GM21515 (cell line): ENCODE measurements around the gene STX16.

Source experiments
- ATAC-seq: cut with Tn5 transposase; IDR thresholded peaks from one replicate; pipeline ENCODE4 v1.9.1; 2021; ENCODE audit not compliant: unreplicated experiment

STX16 gene

DNA sequence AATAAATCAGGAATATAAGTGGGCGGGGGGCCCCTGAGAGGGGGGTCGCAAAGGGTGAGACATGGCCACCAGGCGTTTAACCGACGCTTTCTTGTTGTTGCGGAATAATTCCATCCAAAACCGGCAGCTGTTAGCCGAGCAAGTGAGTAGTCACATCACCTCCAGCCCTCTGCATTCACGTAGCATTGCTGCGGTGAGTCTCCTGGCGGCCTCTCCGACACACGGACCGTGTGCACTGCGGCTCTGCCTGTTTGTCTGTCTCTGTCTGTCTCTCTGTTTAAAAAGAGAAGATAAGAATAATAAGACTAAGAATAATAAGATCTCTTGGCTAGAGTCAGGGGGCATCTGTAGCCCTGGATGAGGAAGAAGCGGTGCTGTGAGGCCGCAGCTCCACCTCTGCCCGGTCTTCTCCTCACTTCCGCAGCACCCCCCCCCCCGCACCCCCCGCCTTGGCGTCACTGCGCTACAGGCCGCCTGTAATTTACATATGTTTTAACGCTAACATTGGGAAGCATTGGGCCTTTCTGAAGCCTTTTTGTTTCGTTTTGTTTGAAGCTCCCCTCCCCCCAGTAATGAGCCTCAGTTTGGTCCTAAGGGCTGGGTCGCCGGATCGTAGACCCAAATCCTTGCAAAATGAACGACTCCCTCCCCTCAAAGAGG is 993 bp downstream of the STX16 start:
- peak; percentile 45 for ATAC-seq

DNA sequence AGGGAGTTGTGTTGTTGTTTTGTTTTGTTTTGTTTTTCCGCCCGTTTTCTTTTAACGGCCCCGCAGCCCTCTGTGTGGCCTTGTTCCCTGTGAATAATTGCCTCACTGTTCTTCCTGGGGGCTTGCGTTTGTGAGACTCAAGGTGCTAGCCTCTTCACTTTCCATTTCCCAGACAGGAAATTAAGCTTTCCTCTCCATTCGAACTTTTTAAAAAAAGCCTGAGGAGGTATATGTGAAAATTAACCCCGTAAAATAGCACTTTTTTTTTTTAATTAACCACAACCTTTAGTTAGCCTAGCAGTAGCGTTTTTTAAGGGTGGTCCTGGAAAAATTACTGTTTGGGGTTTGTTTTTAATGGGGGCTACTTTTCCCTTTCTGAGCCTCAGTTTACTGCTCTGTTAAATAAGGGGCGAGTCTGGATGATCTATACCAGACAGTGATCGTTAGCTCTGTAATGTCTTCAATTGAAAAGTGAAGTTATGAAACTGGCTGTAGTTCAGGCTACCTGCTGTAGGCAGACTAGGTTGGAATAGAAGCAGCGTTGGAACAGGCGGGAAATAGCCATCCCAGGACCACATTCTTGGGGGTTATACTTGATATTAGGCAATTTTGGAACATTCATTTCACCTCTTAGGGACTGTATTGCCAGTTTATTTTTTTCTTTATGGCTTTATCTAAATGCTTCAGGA is 1.7 kb downstream of the STX16 start:
- ATAC-seq: peak; percentile 13

DNA sequence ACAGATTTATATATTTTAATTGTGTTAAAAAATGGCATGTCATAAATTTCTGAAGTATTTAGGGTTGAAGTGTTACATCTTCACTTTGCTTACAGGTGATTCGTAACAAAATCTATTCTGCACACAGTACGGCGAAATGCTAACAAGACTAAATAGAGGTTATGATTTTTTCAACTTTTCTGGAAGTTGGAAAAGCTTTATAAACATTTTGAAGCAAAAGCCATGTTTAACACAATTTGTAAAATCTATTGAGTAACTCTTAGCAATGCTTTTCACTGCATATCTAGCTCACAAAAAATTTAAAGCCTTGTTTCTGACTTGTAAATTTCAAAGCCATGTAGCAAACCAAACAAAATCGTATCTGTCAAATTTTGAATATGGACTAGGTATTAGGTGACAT is 3.3 kb downstream of the STX16 start:
- ATAC-seq: no peak

DNA sequence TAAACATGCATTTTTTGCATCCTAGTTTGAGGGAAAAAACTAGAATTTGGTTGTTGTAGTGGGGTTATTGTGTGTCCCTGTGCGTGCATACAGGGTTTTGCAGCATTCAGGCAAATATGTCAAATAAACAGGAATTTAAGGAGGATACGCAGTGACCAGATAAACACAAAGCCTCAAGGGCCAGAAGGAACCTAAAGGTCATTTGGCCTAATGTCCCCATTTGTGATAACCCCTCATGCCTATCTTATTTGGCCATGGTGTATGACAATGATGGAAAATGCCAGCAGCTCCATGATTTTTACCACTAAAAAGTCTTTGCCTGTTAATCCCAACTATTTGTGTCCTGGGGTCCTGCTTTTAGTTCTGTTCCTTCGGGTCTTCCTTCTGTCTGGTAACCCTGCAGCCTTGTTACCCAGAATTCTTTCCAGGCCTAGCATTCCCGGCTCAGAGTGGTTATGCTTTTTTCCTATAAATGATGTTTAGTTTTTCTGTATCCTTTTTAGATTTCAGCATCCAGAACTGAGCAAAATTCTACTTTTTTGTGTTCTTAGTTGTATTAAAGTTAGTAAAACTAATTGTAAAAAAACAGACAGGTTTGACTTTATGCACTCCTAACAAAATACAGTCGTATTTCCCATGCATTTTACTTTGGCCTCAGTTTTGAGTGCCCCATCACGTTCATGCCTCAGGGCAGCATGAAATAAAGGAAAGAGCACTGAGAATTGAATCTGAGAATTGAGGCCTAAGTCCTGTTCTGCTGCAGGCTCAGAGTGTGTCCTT is 4.4 kb downstream of the STX16 start:
- ATAC-seq: no peak

DNA sequence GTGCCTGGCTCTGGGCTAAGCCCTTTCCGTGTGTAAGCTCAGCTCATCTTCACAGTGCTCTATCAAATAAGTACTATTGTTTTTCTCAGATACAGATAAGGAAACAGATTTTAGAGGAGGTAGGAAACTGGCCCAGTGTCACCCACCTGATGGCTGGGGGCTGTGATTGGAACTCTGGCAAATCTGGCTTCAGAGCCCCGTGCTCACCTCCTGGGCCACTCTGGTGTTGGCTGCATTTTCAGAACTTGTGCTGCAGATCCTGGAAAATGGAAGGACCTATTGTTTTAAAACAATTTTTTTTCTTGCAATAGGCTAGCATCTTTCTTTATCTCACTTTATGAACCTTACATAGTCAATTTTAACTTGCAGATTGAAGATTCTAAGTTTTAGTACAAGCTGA is 5.7 kb downstream of the STX16 start:
- no peak for ATAC-seq

DNA sequence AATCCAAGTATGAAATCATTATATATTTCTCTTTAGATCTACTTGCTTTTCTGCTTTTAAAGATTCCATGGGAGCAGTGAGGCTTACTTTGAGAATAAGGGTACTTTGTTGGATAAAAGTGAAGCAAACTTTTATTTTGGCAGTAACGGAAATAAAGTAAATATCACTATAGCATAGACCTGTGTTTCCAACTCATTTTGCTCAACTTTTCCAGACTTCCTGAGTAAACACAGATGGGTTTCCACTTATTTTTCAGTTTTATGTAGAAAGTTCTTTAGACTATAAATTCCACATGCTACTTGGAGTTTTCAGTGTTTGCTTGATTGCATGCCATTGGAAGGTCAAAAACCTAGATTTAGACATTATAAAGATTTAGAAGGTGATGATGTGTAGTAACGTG is 6.2 kb downstream of the STX16 start:
- no peak for ATAC-seq

DNA sequence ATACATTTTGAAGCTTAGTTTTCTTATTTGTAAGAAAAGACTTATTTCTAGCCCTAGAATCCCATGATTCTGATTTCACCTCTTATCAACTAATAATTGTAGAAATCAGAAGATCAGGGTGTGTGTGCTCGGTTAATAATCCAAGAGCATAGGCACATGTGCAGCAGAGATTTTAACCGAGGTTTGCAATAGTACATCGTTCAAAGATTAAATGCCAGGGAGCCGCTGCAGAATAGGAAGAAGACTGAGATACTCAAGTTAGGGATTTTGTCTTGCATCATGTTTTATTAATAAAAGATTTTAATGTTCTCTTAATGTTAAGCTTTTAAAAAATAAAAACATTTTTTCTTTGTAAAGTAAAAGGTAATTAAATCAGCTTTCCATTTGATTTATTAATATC is 6.9 kb downstream of the STX16 start:
- no peak for ATAC-seq

DNA sequence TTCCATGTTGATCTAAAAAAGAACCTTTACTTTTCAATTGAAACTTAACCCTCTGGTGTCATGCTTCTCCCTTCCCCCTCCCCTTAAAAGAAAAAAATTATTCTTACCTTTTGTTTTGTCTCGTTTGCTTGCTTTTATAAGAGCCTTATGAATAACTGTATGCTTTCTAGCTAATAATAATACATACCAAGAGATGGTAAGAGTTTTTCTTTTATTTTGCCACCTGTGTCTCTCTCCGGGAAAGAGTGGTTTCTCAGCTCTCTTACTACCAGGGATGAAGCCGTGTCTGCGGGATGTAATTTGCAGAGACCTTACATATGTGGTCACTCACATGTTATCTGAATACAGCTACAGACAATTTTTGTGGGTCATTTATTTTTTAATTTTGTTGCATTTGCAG is 7.7 kb downstream of the STX16 start:
- no peak for ATAC-seq

DNA sequence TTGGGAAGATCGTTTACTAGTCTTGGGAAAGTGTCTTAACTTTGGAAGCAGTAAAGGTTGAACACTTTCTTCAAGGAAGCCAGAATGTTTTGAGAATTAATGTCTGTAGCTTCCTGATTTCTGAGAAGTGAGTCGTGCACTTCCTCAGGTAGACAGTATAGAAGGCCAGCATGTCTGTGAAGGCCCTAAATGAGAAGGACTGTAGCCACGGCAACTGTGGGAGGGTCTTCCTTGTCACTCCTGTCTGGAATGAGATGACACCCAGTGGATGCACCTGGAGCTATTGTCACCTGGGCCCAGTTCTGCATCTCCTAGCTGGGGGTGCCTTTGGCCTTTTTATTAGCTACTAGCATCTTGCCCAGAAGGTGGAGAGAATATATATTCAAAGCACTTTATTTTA is 8.8 kb downstream of the STX16 start:
- ATAC-seq: no peak

DNA sequence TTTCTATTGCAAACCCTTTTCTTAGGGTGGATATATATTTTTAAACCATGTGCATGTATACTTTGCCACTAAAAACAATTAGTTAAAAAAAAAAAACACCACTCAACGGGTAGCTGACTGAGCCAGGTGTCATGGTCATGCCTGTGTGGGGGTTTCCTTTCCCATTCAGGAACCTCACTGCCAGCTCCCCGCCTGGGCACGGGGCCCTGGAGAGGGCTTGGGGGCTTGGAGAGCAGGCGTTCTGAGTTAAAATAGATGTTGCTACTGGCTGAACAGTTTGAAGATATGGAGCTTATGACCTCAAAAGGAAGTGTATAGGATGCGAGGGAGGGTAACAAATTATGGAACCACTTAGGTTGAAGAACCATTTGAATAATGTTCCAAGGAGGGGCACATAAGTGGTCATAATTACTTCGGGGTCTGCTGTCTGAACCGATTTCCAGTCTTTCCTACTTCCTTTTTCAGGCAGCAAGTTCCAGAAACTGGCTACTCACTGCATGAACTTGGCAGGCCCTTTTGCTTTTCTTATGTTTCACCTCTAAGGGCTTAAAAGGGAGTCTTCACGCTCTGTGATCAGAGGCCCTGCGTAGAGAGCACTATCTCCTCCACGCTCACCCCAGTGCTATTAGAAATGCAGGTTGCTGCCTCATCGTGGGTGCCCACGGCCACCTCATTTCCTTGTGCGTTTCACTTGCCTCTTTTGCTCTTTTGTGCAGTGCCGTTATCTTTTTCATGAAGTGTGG is 9.9 kb downstream of the STX16 start:
- no peak for ATAC-seq

DNA sequence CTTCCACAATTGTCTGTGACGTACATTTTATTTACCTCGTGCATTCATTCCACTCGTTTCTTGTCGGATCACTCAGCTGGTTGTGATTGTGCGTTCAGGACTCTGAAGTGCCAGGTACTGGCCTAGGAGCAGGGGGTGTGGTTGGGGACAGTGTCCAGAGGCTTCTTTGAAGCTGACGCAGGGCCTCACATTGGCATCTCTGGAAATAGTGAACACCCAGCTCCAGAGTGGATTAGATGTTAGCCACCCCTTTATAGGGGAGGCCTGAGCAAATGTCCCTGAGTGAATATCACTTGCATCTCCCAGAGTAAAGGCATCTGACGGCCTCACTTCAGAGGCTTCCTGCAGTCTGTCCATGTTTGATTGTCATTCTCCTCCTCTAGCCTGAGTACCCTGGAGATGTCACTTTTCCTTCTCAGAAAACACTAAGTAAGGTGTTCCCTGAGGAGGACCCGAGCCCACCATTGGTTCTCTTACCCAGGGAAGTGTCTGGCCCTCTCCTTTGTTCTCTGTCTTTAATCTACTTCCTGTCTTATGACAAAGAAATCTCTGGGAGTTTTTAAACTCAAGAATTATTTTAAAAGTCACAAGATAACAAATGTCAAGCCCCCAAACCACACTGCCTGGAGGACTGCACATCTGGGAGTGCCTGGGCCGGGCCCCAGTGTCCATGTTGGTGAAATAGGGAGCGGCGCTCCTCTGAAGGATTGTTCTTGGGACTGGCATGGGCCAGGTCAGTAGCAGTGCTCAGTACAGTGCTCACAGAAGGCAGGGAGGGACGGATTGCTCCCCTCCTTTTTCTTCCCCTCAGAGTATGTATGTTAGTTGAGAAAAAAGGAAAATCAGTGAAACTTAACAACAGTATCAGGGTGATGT is 10.8 kb downstream of the STX16 start:
- no peak for ATAC-seq

DNA sequence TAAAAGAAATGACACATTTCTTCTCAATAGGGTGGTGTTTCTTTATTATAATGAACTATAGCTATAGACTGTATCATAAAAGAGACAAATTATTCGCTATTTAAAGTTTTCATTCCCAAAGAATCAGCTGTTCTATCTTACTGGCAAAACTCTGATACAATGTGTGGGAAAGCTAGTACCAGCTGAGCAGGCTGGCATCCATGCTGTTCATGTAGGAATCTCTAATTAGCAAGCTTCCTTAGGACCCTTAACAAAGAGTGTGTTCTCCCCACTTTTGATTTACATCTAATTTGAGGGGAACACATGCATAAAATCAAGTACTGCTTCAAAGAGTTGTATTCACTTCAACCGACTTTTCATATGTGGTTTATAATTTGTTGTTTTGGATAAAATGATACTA is 13.2 kb downstream of the STX16 start:
- no peak for ATAC-seq

DNA sequence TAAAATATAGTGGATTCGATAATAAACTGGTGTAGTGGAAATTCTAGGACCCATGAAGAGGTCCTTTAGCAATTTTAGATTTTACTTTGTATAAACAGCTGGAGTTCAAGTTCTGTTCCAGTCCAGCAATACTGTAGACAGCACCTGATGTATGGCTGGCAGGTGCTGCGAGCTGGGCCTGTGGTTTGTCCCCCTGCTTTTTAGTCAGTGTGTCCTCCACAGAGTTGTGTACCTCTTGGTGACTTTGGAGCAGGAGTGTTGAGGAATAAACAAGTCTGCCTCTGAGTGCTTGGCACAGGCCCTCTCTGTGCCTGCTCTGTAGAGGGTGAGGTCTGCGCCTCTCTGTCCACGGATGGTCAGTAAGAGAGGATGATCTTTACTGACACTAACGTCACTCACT is 13.8 kb downstream of the STX16 start:
- ATAC-seq: no peak

DNA sequence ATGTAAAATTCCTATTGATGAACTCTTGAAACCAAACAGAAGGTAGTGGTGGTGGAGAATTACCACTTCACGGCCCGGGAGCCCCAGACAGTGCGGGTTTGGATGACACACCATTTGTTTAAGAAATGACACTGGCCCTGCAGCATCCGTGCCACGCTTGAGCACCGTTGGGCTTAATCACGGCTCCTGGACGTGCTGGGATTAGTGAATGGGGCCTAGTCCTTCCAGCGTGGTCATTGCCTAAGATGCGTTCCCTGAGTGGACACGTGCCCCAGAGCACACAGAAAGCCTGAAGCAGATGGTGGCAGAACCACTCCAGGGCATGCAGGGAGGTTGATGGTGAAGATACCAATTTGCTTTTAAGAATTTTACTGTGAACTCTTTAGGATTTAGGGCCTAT is 14.5 kb downstream of the STX16 start:
- ATAC-seq: no peak

DNA sequence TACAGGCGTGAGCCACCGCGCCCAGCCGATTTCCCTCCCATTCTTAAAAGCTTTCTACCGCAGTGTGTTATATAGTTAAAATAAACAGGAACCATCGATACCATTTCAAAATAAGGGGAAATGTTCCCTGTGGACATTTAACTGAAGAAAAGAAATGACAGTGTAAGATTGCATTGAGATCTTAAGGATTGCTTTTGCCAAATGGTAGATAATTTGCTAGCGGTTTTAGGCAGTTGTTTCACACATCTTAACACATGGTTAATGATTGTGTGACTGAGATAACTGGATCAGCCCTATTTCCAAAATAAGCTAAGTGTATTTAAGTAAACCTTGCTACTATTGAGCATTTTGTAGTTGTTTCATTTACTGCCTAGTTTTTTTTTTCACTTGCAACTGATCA is 15.6 kb downstream of the STX16 start:
- ATAC-seq: no peak

DNA sequence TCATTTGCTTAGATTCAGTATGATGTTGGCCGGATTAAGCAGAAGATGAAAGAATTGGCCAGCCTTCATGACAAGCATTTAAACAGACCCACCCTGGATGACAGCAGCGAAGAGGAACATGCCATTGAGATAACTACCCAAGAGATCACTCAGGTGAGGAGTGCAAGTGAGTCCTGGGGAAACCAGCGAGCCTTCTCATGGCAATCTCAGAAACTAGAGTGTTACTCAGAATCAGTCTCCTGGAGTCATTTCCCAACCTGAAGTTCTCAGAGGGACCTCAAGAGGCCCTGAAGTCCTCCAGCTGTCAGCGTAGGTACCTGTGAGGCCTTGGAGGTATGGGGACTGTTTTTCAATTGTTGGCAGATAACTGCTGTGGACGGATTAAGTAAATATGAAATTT is 16.9 kb downstream of the STX16 start:
- ATAC-seq: no peak

DNA sequence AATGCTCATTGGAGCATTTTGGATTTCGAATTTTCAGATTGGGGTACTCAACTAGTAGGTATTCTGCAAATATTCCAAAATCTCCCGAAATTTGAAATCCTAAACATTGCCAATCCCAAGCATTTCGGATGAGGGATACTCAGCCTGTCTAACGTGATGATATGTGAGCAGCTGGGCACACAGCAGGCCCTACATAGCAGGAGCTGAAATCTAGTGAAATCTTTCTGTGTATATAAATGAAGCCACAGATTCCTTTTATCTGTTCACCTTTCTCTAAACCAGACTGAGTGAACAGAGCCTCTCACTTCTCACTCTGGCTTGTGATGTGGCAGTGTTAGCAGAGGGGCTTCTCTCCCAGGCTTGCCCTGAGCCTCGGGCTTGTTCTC is 17.8 kb downstream of the STX16 start:
- no peak for ATAC-seq

DNA sequence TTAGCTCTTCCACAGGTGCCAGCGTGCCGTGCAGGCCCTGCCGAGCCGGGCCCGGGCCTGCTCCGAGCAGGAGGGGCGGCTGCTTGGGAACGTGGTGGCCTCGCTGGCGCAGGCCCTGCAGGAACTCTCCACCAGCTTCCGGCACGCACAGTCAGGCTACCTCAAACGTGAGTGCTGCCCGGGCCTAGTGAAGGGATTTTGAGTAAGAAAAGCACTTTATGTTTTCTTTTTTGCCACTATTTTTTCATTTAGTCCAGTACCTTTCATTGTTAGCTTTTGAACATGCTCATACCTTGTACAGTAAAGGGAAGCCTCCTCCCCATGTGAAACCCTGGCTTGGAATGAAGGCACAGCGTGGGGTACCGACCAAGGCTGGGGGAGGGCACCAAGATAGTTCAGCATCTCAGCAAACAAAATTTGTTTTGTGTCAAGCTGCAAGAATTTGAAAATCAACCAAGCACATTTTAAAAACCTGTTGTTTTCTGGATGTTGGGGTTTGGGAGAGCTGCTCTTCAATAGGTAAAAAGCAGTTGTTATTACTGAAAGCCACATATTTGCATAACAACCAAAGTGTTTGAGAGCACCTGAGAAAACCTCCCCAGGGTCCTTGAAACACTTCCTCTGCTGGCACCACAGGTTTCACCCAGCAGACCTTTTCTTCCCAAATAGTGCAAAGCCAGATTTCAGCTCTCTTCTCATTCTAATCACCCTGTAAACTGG is 18.4 kb downstream of the STX16 start:
- peak; percentile 91 for ATAC-seq

DNA sequence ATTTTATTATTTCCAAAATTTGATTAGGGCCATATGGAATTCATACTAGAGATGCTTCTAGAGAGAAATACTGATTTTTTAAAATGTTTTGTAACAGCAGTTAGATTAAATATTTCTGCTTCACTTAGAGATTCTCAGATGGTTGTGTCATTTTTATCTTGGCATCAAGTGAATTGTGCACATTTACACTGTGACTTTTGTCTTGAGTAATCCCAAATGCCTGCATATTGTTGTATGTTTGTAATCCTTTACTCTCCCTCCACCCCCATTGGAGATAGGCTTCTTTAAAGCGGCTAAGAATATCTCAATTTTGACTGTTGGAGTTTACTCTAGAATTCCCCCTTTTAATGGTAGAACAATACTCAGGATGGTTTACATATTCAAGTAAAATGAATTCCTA is 19.0 kb downstream of the STX16 start:
- no peak for ATAC-seq

DNA sequence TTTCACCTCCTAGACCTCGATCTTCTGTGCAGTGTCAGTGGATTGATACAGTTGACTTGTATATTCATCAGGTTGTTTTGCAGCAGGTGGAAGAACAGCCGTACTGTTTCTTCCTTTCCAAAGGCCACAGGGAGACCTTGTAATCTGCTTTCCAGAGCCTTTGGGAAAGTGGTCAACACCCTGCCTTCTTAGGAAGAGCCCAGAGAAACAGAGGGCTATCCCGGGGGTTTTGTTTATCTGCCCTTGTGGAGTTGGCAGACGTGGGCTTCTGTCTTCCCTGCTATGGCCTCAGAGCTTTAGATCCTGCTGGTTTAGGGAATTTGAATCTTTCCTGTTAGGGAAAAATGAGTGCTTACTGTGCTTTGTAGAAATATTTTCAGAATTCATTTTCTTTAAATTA is 19.6 kb downstream of the STX16 start:
- ATAC-seq: no peak
